ENCODE data around the gene STUM.

Gene STUM

GRCh38 chr1:226650236-226650841, 101.8 kb downstream of the STUM start:
- no peak for FAIRE-seq
- no peak for DNase-seq (ENCODE audit: low spot score)

GRCh38 chr1:226651041-226651731, 102.6 kb downstream of the STUM start:
- DNase-seq (ENCODE audit: low spot score), result no peak
- no peak for FAIRE-seq

- no peak for DNase-seq (ENCODE audit: low spot score)
- no peak for FAIRE-seq
These were observed 103.2 kb downstream of the STUM start for GRCh38 chr1:226651732-226652105.

DNA sequence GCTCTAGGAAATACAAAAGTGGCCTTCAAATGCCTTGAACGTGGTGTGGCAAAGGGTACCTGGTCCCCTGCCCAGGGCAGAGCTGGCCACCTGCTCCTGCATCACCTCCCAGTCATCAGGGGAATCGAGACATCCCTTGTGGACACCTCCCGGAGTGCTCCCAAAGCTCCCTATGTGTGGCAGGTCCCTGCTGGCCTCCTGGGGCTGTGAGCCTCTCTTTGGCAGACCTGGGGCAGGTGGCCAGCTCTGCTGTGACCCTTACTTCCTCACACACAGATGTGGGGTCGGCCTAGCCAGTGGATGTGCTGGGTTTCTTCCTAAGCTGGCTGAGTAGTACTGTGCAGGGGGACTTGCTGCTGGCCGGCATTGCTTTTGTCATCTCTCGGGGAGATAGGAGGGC, 104.0 kb downstream of the STUM start:
- DNase-seq (ENCODE audit: low spot score), result no peak
- no peak for FAIRE-seq

- DNase-seq (ENCODE audit: low spot score), result no peak
- no peak for FAIRE-seq
These were observed 104.9 kb downstream of the STUM start for GRCh38 chr1:226653311-226653921.

- FAIRE-seq, result no peak
These were observed 105.6 kb downstream of the STUM start for GRCh38 chr1:226654046-226654667.

GRCh38 chr1:226654668-226655055, 106.1 kb downstream of the STUM start:
- FAIRE-seq, result no peak

More at GRCh38 chr1:226654046-226654667, 105.6 kb downstream of the STUM start:
- DNase-seq (ENCODE audit: low spot score), result no peak

GRCh38 chr1:226655251-226656163, 106.9 kb downstream of the STUM start:
- DNase-seq (ENCODE audit: low spot score), result peak; percentile 20
- FAIRE-seq, result no peak

More at GRCh38 chr1:226654668-226655055, 106.1 kb downstream of the STUM start:
- no peak for DNase-seq (ENCODE audit: low spot score)

- no peak for DNase-seq (ENCODE audit: low spot score)
These were observed 107.6 kb downstream of the STUM start for GRCh38 chr1:226656201-226656600.

GRCh38 chr1:226656601-226657277, 108.2 kb downstream of the STUM start:
- no peak for DNase-seq (ENCODE audit: low spot score)
- no peak for FAIRE-seq

More at GRCh38 chr1:226656201-226656600, 107.6 kb downstream of the STUM start:
- FAIRE-seq, result no peak

GRCh38 chr1:226657895-226658545, 109.5 kb downstream of the STUM start:
- no peak for DNase-seq (ENCODE audit: low spot score)
- FAIRE-seq, result no peak

DNA sequence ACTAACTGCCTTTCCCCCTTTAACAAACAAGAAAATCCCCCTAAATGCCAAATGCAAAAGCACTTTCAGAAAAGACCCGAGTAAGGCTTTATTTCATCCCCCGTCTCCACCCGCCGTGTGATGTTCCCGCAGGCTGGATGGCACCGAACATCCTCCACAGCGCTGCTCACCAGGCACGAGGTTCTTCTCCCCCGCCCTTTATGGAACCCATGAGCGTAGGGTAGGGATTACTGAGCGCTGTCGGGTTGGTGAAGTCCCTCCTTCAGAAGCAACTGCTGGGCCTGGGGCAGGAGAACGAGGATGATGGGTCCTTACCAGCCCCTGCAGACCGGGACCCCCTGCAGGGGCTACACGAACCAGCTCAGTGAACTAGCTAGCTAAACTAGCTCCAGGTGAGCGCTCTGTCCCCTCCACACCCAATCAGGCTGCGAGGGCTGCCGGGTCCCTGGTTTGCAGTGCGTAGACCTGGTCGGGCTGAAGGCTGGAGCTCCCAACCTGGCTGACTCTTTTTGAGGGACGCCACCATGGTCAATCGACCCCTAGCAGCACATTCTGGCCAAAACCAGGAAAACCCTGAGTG, 110.1 kb downstream of the STUM start:
- DNase-seq (ENCODE audit: low spot score) (no peak), FAIRE-seq (no peak)

All from RCC 7860 (cell line).